GM12878 (cell line): ENCODE measurements around the gene C11orf98.

Source experiments
- POLR2AphosphoS2 ChIP-seq: IDR thresholded peaks from 2 replicates; pipeline ENCODE4 v1.6.1; 2011; ENCODE audit warnings: low read depth, mild to moderate bottlenecking, low read length, improper control_type of control experiment, moderate library complexity
- TF ChIP-seq, protein P1 (sequence below), 3 experiments: IDR thresholded peaks in 2 of 3; conservative IDR thresholded peaks in 1 of 3; 2 replicates each; pipeline ENCODE4 v1.5.1; 2011; ENCODE audit warnings: low read depth in 3 of 3, low read length in 3 of 3, mild to moderate bottlenecking in 3 of 3, control low read depth in 2 of 3, moderate library complexity in 2 of 3, inconsistent platforms in 1 of 3, mixed read lengths in 1 of 3; ENCODE audit not compliant: control insufficient read depth in 2 of 3, insufficient read depth in 1 of 3; ENCODE audit errors: extremely low read depth in 1 of 3

DNA sequence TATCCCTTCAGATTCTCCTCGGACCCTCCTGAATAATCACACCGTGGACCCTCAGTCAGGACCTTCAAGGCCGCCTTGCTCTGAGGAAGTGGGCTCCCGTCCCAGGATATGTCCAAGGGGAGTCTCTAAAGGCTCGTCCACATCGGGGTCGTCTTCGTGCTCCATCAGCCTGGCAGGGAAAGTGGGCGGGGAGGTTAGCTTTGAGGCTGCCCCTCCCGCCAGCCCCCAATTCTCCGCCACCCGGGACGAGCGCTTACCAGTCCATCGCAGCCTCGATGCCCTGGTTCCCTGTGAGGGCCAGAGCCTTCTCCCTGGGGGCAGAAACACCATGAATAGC, 13.4 kb upstream of the C11orf98 start:
- no peak for TF ChIP-seq POLR2AphosphoS2
- TF ChIP-seq, protein P1, sequence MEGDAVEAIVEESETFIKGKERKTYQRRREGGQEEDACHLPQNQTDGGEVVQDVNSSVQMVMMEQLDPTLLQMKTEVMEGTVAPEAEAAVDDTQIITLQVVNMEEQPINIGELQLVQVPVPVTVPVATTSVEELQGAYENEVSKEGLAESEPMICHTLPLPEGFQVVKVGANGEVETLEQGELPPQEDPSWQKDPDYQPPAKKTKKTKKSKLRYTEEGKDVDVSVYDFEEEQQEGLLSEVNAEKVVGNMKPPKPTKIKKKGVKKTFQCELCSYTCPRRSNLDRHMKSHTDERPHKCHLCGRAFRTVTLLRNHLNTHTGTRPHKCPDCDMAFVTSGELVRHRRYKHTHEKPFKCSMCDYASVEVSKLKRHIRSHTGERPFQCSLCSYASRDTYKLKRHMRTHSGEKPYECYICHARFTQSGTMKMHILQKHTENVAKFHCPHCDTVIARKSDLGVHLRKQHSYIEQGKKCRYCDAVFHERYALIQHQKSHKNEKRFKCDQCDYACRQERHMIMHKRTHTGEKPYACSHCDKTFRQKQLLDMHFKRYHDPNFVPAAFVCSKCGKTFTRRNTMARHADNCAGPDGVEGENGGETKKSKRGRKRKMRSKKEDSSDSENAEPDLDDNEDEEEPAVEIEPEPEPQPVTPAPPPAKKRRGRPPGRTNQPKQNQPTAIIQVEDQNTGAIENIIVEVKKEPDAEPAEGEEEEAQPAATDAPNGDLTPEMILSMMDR (IDR thresholded peaks at IDR 0.05 in 2 of 3, conservative IDR thresholded peaks at IDR 0.05 in 1 of 3; ENCODE audit: control insufficient read depth in 2 of 3, extremely low read depth in 1 of 3, insufficient read depth in 1 of 3, low read depth in 3 of 3, low read length in 3 of 3): no peak
